GM11168 (cell line): ENCODE data around the gene TMTC1.

Source experiments
- in situ Hi-C: fragments of 300-500 bp; cut with MboI; formaldehyde crosslinking; loops from one replicate; pipeline ENCODE4 v1.12.0; 2022; ENCODE audit warnings: low sequenced_read_pairs; ENCODE audit not compliant: unreplicated experiment

The TMTC1 gene

GRCh38 chr12:29717540-29718100 is 66.1 kb downstream of the TMTC1 start:
- in situ Hi-C loops: no loop called here

- in situ Hi-C loops: no loop called here
Observed at GRCh38 chr12:29714966-29715365, 68.8 kb downstream of the TMTC1 start.

- in situ Hi-C loops: no loop called here
Observed at GRCh38 chr12:29713729-29714128, 70.0 kb downstream of the TMTC1 start.

GRCh38 chr12:29711381-29711780 is 72.4 kb downstream of the TMTC1 start:
- in situ Hi-C loops: no loop called here

- in situ Hi-C loops: no loop called here
Observed at GRCh38 chr12:29710104-29710503, 73.6 kb downstream of the TMTC1 start.

GRCh38 chr12:29709496-29710040 is 74.2 kb downstream of the TMTC1 start:
- in situ Hi-C loops: no loop called here

- in situ Hi-C loops: no loop called here
Observed at GRCh38 chr12:29709054-29709453, 74.7 kb downstream of the TMTC1 start.

- in situ Hi-C loops: no loop called here
Observed at GRCh38 chr12:29707846-29708245, 75.9 kb downstream of the TMTC1 start.

GRCh38 chr12:29706311-29706710 is 77.4 kb downstream of the TMTC1 start:
- in situ Hi-C loops: no loop called here

GRCh38 chr12:29703528-29703927 is 80.2 kb downstream of the TMTC1 start:
- in situ Hi-C loops: no loop called here

GRCh38 chr12:29702972-29703371 is 80.8 kb downstream of the TMTC1 start:
- in situ Hi-C loops: no loop called here

- in situ Hi-C loops: no loop called here
Observed at GRCh38 chr12:29702222-29702621, 81.5 kb downstream of the TMTC1 start.

- in situ Hi-C loops: no loop called here
Observed at GRCh38 chr12:29700761-29701481, 82.8 kb downstream of the TMTC1 start.

- in situ Hi-C loops: no loop called here
Observed at GRCh38 chr12:29698756-29699155, 85.0 kb downstream of the TMTC1 start.

GRCh38 chr12:29695800-29696199 is 87.9 kb downstream of the TMTC1 start:
- in situ Hi-C loops: no loop called here

GRCh38 chr12:29695026-29695425 is 88.7 kb downstream of the TMTC1 start:
- in situ Hi-C loops: no loop called here

GRCh38 chr12:29694002-29694401 is 89.7 kb downstream of the TMTC1 start:
- in situ Hi-C loops: no loop called here

- in situ Hi-C loops: no loop called here
Observed at GRCh38 chr12:29692237-29692636, 91.5 kb downstream of the TMTC1 start.

- in situ Hi-C loops: no loop called here
Observed at GRCh38 chr12:29691161-29691854, 92.4 kb downstream of the TMTC1 start.

GRCh38 chr12:29690728-29691127 is 93.0 kb downstream of the TMTC1 start:
- in situ Hi-C loops: no loop called here

GRCh38 chr12:29688914-29689313 is 94.8 kb downstream of the TMTC1 start:
- in situ Hi-C loops: no loop called here
